HS-5 (cell line): ENCODE measurements around the gene SREBF2.
"Not testable (repeated sequence)": the region's sequence is repeated elsewhere in the genome, so short reads cannot be mapped to it uniquely, and the experiment has no call there.

Source experiments
- DNase-seq: peaks from one replicate; pipeline ENCODE4 v3.0.0-alpha.2; 2012; ENCODE audit warnings: low read depth

SREBF2 gene

GRCh38 chr22:41821471-41822316 is 11.2 kb upstream of the SREBF2 start:
- no peak for DNase-seq

DNA sequence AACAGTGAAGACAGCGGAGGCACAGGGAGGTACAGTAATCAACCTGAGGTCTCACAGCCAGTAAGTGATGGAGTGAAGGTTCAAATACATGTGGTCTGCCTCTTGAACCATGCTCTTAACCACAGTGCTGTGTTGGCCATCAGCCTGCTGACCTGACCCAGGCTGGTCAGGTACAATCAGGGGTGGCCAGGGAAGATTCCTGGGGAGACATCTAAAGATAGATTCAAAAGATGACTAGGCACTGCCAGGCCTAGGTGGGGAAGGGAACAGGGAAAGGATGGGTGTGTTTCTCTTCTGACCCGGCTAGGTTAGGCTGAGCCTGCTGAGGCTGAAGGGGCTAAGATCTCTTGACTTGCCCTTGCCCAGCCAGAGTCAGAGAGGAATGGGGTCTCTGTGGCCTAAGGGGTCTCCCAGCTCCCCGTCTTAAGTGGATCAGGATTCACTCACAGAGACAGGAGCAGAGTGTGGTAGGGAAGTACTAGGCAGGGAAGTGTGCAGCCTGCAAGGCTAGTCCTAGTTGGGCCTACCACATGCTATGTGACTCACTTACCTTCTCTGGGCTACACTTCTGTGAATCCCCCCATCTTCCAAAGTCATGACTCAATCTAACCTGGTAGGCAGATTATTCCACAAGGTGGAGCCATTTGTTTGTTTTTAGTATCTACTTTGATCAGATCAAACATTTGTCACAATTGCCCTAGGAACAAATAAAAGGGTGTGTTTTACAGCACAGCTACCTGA is 10.4 kb upstream of the SREBF2 start:
- DNase-seq = peak; percentile 63

DNA sequence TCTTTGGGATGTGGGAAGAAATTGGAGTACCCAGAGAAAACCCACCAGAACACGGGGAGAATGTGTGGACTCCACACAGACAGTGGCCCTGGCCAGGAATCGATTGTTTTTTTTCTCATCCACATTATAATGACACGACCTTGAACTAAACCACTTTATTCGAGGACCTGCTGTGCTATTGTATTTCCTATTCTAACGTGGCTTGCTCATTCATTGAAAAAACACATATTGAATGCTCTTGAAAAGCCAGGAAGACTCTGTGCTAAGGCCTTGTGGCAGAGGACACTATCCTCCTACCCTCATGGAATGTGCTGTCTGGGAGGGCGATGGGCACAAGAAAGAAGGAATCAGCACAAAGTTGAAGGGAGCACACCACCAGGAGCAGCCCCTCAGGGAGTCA is 9.1 kb upstream of the SREBF2 start:
- DNase-seq = no peak

DNA sequence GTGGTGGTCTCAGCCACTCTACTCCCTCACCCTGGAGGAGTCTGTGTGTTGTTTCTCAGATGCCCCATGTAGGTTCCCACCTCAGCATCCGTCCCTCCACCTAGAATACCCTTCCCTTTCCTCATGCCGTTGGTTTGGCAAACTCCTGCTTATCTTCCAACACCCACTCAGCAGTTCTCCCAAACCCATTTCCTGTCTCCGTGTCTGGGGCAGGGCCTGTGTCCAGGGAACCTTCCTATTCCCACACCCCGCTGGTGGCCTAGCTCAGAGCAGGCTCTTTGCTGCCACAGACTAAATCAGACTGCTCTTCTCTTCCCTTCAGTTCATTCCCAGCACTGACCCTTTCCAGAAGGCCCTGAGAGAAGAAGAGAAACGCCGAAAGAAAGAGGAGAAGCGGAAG is 7.5 kb upstream of the SREBF2 start:
- DNase-seq = no peak

DNA sequence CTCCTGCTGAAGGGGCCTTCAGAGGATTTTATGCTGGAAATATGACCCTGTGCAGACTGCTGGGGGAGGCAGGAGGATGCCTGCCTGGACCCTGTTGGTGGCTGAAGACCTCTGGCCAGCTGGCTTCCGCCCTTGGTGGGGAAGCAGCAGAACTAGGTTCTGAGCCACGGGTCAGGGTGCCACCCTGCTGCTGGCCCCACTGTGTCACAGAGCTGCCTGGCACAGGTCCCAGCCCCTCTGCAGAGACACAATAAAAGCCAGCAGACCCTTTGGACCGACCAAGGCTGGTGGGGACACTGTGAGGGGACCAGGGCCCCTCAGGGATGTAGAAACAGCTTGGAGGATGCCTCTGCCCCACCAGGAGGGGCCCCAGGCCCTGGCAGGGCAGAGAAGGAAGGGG is 6.9 kb upstream of the SREBF2 start:
- DNase-seq = no peak

DNA sequence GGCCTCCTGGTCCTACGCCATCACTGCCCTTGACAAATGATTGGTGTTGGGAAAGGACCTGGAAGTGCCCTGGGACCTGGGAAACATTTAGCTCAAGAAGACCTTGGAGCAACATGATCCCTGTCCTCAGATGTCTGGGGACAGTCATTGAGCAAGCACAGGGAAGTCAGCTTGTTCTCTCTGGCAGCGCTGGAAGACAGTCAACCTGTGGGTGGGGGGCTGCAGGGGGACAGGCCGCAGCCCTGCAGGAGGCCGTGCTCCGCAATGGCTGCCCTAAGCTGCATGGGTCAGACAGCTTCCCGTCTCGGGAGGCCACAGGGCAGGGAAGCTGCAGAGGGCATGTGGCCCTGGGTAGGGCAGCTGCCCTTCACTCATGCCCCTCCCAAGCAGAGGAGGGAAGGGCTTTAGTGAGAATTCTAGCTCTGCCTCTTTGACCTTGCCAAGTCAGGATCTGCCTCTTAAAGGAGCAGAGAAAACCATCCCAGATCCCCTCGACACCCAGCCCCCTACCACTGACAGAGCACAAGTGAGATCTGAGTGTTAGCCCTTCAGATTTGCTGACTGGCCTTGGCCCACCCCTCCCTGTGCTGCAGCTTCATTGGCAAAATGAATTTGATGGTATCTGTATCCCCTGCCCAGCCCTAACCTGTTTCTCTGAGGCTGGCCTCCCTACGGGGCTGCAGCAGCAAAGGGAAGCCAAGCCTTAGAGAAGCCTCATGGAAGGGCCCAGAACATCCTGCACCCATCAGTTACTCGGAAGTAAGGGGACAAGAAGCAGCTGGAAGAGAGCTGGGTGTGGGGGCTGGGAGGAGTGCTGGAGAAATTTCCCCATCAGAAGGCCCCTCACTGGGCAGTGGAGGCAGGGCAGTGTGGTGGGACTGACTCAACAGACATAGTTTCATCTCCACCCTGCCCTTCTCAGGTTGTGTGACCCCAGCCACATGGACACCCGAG is 6.2 kb upstream of the SREBF2 start:
- DNase-seq = no peak

DNA sequence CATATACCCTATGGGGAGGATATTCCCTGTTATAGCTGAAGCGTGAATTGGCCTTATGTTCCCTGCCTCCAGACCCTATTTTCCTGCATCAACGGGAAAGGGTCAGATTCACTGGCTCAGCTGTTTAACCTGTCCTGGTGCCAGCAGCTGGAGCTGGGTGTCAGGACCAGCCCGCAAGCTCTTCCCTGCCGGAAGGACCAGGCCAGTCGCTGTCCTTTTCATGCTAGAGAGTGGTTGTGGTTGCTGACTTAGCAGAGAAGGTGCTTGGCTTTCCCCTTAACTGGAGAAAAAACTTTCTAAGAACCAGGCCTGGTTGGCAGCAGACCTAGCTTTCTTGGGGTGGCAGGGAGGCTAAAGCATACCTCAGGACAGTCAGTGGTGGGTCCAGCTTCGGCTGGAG is 5.2 kb upstream of the SREBF2 start:
- DNase-seq = no peak

DNA sequence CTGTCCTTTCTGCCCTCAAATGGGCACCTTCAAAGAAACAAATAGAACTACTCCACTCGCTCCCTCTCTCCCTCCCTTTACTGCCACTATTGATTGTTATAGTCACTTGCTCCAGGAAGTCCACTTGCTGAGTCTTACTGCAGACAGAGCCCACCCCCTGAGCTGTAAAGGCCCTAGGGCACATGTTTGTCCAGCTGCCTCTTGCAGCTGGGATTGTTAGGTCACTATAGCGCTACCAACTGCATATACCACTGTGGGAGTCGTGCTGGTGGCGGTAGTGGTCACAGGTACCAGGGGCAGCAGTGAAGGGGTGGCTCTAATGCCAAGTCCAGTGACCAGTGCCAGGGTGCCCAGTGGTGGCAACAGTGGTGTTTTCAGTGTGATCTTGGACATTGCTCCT is 4.4 kb upstream of the SREBF2 start:
- no peak for DNase-seq

DNA sequence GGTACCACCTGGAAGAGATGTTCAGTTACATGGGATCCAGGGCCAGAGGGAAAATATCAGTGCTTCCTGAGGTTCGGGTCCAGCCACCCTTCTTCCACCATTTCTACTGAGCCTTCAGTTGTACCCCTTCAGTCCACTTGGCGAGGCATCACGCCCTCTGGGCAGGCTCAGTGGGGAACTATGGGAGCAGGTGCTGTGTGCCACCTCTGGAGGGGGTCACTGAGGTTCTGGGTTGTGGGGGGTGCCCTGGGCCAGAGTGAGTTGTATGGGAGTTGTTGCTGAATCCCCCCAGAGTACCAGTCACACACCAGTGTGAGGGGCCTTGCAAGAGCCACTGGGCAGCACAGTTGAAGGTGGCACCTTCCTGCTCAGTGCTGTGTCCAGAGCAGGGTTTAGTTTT is 2.7 kb upstream of the SREBF2 start:
- DNase-seq = no peak

DNA sequence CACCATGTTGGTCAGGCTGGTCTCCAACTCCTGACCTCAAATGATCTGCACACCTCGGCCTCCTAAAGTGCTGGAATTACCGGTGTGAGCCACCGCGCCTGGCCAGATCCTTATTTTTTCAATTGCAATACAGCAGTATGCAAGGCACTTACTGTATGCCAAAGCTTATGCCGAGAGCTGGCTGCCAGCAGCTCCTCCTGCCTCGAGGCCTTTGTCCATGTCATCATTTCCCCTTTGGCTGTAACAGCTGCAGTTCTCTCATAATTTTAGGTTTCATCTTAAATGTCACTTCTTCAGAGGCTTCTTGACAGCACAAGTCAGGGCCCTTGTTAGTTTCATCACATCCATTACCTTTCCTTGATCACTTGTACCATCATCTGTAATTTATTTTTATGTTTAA is 1.5 kb upstream of the SREBF2 start:
- DNase-seq = no peak

- no peak for DNase-seq
Observed at GRCh38 chr22:41831828-41832552, 915 bp upstream of the SREBF2 start.

DNA sequence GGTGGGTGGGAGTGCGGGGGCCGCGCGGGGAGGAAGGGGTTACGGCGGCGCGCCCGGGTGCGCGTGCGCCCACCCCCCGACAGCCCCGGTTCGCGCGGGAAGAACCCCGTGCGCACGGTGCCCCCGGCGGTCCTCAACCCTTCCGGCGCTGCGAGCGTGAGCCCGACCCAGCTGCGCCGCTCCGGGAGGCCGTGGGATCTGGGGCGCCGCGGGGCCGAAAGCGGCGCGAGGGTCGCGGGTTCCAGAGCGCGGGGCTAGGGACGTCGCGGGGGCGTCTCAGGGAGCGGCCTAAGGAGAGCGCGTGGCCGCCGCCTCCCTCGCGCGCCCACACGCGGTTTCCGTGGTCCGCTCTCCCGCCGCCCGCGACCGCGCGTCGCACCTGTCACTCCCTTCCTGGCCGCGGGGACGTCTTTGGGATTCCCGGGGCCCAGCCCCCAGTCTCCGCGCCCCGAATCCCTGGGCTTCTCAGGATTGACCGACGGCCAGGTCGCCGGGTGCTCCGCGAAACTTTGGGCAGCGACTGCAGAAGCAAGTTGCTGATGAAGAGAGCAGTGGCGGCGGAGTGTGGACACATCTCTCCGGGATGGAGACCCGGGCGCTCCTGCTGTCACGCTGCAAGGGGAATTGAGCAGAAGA is 582 bp downstream of the SREBF2 start:
- DNase-seq = no peak

- DNase-seq = no peak
Observed at GRCh38 chr22:41834005-41834944, 1.4 kb downstream of the SREBF2 start.

DNA sequence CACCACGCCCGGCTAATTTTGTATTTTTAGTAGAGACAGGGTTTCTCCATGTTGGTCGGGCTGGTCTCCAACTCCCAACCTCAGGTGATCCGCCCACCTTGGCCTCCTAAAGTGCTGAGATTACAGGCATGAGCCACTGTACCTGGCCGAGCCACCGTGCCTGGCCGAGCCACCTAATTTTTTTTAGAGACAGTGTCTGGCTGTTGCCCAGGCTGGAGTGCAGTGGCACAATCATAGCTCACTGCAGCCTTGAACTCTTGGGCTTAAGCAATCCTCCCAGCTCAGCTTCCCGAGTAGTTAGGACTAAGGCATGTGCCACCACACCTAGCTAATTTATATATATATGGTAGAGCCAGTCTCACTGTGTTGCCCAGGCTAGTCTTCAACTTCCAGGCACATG is 2.6 kb downstream of the SREBF2 start:
- not testable (repeated sequence) for DNase-seq

DNA sequence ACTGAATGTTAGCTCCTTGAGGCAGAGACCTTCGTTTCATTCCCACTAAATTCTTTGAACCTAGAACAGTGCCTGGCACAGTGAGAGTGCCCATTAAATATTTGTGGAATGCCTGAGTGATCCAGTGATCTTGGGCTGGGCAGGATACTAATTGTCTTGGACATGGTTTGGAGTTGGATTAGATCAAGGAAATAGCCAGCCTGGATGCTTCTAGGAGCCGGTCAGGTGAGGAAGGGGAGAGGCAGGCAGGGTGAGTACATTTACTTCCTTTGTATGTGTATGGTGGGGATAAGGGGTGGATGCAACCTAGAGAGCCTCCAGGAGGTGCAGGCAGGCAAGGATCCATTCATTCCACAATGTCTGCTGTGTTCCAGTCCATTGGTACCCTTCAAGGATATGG is 3.6 kb downstream of the SREBF2 start:
- no peak for DNase-seq

- no peak for DNase-seq
Observed at GRCh38 chr22:41838842-41839618, 6.1 kb downstream of the SREBF2 start.

DNA sequence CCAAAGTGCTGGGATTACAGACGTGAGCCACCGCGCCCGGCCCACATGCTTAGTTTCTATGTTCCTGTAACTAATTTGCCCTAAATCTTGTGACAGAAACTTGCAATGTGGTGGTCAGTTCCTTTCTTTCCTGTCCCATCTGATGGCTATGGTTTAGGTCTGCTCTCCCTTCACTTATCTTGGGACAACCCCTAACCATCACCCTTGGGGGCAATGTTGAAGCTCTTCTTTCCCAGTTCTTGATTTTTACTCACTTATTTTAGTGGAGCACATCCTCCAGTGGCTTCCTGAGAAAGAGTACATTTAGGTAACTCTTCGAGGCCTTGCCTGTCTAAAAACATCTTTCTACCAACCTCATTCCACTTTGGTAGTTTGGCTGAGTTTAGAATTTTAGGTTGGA is 7.3 kb downstream of the SREBF2 start:
- no peak for DNase-seq

DNA sequence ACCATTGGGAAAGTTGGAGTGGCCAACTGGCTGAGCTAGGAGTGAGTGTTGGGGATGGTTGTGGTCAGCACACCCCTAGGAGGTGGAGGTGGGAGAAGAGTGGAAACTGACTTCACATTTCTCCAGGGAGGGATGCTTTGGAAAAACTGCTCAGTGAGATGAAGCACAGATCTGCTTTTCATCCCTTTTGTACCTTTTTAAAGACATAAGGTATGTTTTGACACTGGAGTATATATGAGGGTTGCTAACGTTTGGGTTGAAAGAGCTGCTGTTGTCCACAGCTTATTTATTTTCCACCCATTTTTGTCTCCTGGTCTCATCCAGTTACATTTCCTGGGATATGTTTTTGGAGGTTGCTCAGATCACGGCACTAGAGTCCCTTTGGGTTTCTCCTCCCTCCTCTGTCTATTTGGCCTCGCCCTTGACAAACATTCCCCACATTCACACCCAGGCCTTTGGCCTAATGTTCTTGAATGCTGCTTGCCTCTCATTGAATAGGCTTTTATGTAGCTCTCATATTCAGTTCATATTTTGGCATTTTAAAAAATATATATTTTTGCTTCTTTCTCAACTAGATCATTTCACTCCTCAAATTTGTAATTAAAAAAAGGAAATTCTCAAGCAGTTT is 8.3 kb downstream of the SREBF2 start:
- DNase-seq = no peak
